Memory B cell (primary cell): ENCODE results near the gene CDH4.

ENCODE experiments used
- ATAC-seq: fragments of 150-1000 bp; cut with Tn5 transposase; 2 replicates; pipeline ENCODE4 v1.10.0; 2021; ENCODE audit warnings: low read depth, mild to moderate bottlenecking, moderate library complexity
- DNase-seq, 2 donors: peaks; one replicate each; pipeline ENCODE4 v3.0.0; 2022; ENCODE audit warnings: low spot score in 2 of 2
- H3K27ac Mint-ChIP-seq: one replicate; pipeline ENCODE4 v1.8.0; 2022; ENCODE audit warnings: mild to moderate bottlenecking, moderate library complexity, mixed read lengths
- H3K27me3 Mint-ChIP-seq: one replicate; pipeline ENCODE4 v1.8.0; 2022; ENCODE audit warnings: mixed read lengths
- H3K36me3 Mint-ChIP-seq: one replicate; pipeline ENCODE4 v1.8.0; 2022; ENCODE audit warnings: mild to moderate bottlenecking, mixed read lengths
- H3K4me1 Mint-ChIP-seq: one replicate; pipeline ENCODE4 v1.8.0; 2022; ENCODE audit warnings: mixed read lengths
- H3K4me3 Mint-ChIP-seq: one replicate; pipeline ENCODE4 v1.8.0; 2022; ENCODE audit warnings: mild to moderate bottlenecking, moderate library complexity, mixed read lengths
- H3K9me3 Mint-ChIP-seq: one replicate; pipeline ENCODE4 v1.8.0; 2022; ENCODE audit warnings: mixed read lengths

The CDH4 gene

GRCh38 chr20:61788343-61788742 is 536.3 kb downstream of the CDH4 start:
- DNase-seq (no peak), ATAC-seq (no peak)
- Mint-ChIP-seq H3K27ac (no peak overlapping the region), H3K4me1 (no peaks in the 10 kb centered on the region), H3K9me3 (peaks cover 19% of the 10 kb centered on the region), H3K4me3 (no peak overlapping the region), H3K36me3 (peaks cover 5% of the 10 kb centered on the region), H3K27me3 (peaks cover 11% of the 10 kb centered on the region)

GRCh38 chr20:61789329-61789728 is 537.3 kb downstream of the CDH4 start:
- Mint-ChIP-seq H3K9me3 (peaks cover 18% of the 10 kb centered on the region), H3K4me1 (no peaks in the 10 kb centered on the region), H3K4me3 (no peak overlapping the region), H3K27ac (no peak overlapping the region), H3K27me3 (peaks cover 11% of the 10 kb centered on the region), H3K36me3 (peaks cover 5% of the 10 kb centered on the region)
- DNase-seq (no peak), ATAC-seq (no peak)

- Mint-ChIP-seq H3K27ac (no peak overlapping the region), H3K27me3 (peaks cover 10% of the 10 kb centered on the region), H3K9me3 (peaks cover 19% of the 10 kb centered on the region), H3K4me1 (no peaks in the 10 kb centered on the region), H3K36me3 (peaks cover 5% of the 10 kb centered on the region), H3K4me3 (no peak overlapping the region)
- no peak for ATAC-seq
- DNase-seq: no peak
Measured at GRCh38 chr20:61790116-61790827, 538.2 kb downstream of the CDH4 start.

- Mint-ChIP-seq H3K9me3 (peaks cover 18% of the 10 kb centered on the region), H3K27me3 (peaks cover 10% of the 10 kb centered on the region), H3K4me1 (no peaks in the 10 kb centered on the region), H3K36me3 (peaks cover 5% of the 10 kb centered on the region), H3K27ac (no peak overlapping the region), H3K4me3 (no peak overlapping the region)
- DNase-seq: no peak
- no peak for ATAC-seq
Measured at GRCh38 chr20:61791995-61792394, 539.9 kb downstream of the CDH4 start.

GRCh38 chr20:61795669-61796630 is 543.9 kb downstream of the CDH4 start:
- H3K9me3 Mint-ChIP-seq: peaks cover 2% of the 10 kb centered on the region
- no peaks in the 10 kb centered on the region for H3K36me3 Mint-ChIP-seq
- no peak overlapping the region for H3K4me3 Mint-ChIP-seq
- DNase-seq (no peak), ATAC-seq (no peak)
- no peaks in the 10 kb centered on the region for H3K4me1 Mint-ChIP-seq
- no peak overlapping the region for H3K27ac Mint-ChIP-seq
- peaks cover 7% of the 10 kb centered on the region for H3K27me3 Mint-ChIP-seq

- no peak for DNase-seq
- H3K4me1 Mint-ChIP-seq: no peaks in the 10 kb centered on the region
- H3K27ac Mint-ChIP-seq: no peak overlapping the region
- peaks cover 4% of the 10 kb centered on the region for H3K27me3 Mint-ChIP-seq
- no peaks in the 10 kb centered on the region for H3K36me3 Mint-ChIP-seq
- H3K4me3 Mint-ChIP-seq: no peak overlapping the region
- ATAC-seq: no peak
- H3K9me3 Mint-ChIP-seq: peaks cover 2% of the 10 kb centered on the region
Measured at GRCh38 chr20:61796738-61797137, 544.7 kb downstream of the CDH4 start.

GRCh38 chr20:61797200-61797599 is 545.1 kb downstream of the CDH4 start:
- H3K27me3 Mint-ChIP-seq: peaks cover 4% of the 10 kb centered on the region
- H3K27ac Mint-ChIP-seq: no peak overlapping the region
- H3K4me3 Mint-ChIP-seq: no peak overlapping the region
- peaks cover 2% of the 10 kb centered on the region for H3K9me3 Mint-ChIP-seq
- no peaks in the 10 kb centered on the region for H3K36me3 Mint-ChIP-seq
- no peak for DNase-seq
- ATAC-seq: no peak
- no peaks in the 10 kb centered on the region for H3K4me1 Mint-ChIP-seq

- DNase-seq (no peak), ATAC-seq (no peak)
- Mint-ChIP-seq H3K4me3 (no peak overlapping the region), H3K27me3 (peaks cover 4% of the 10 kb centered on the region), H3K36me3 (no peaks in the 10 kb centered on the region), H3K9me3 (peaks cover 2% of the 10 kb centered on the region), H3K27ac (no peak overlapping the region), H3K4me1 (no peaks in the 10 kb centered on the region)
Measured at GRCh38 chr20:61797971-61798411, 545.9 kb downstream of the CDH4 start.

- Mint-ChIP-seq H3K4me3 (no peak overlapping the region), H3K9me3 (peaks cover 2% of the 10 kb centered on the region), H3K4me1 (no peaks in the 10 kb centered on the region), H3K27me3 (peaks cover 4% of the 10 kb centered on the region), H3K36me3 (no peaks in the 10 kb centered on the region), H3K27ac (no peak overlapping the region)
- no peak for DNase-seq
- ATAC-seq: no peak
Measured at GRCh38 chr20:61798632-61799031, 546.6 kb downstream of the CDH4 start.

- no peak overlapping the region for H3K27ac Mint-ChIP-seq
Measured at GRCh38 chr20:61799394-61799923, 547.4 kb downstream of the CDH4 start.

GRCh38 chr20:61799928-61800327 is 547.9 kb downstream of the CDH4 start:
- ATAC-seq: no peak

More at GRCh38 chr20:61799394-61799923, 547.4 kb downstream of the CDH4 start:
- DNase-seq: no peak
- Mint-ChIP-seq H3K36me3 (no peaks in the 10 kb centered on the region), H3K4me1 (no peaks in the 10 kb centered on the region), H3K4me3 (no peak overlapping the region), H3K27me3 (peaks cover 4% of the 10 kb centered on the region), H3K9me3 (peaks cover 2% of the 10 kb centered on the region)
- ATAC-seq: no peak

GRCh38 chr20:61800359-61801064 is 548.5 kb downstream of the CDH4 start:
- Mint-ChIP-seq H3K9me3 (no peaks in the 10 kb centered on the region), H3K36me3 (no peaks in the 10 kb centered on the region), H3K27ac (no peak overlapping the region), H3K4me3 (no peak overlapping the region), H3K27me3 (peaks cover 4% of the 10 kb centered on the region), H3K4me1 (no peaks in the 10 kb centered on the region)
- ATAC-seq (no peak), DNase-seq (no peak)

More at GRCh38 chr20:61799928-61800327, 547.9 kb downstream of the CDH4 start:
- peaks cover 5% of the 10 kb centered on the region for H3K27me3 Mint-ChIP-seq
- no peak overlapping the region for H3K27ac Mint-ChIP-seq
- no peaks in the 10 kb centered on the region for H3K36me3 Mint-ChIP-seq
- no peak overlapping the region for H3K4me3 Mint-ChIP-seq
- H3K4me1 Mint-ChIP-seq: no peaks in the 10 kb centered on the region
- peaks cover under 1% of the 10 kb centered on the region for H3K9me3 Mint-ChIP-seq
- no peak for DNase-seq

GRCh38 chr20:61801065-61801360 is 549.0 kb downstream of the CDH4 start:
- DNase-seq (no peak), ATAC-seq (no peak)
- H3K27ac Mint-ChIP-seq: no peak overlapping the region
- H3K36me3 Mint-ChIP-seq: no peaks in the 10 kb centered on the region
- peaks cover 4% of the 10 kb centered on the region for H3K27me3 Mint-ChIP-seq
- H3K4me1 Mint-ChIP-seq: no peaks in the 10 kb centered on the region
- H3K4me3 Mint-ChIP-seq: no peak overlapping the region
- H3K9me3 Mint-ChIP-seq: no peaks in the 10 kb centered on the region

GRCh38 chr20:61801428-61801827 is 549.4 kb downstream of the CDH4 start:
- H3K4me1 Mint-ChIP-seq: no peaks in the 10 kb centered on the region

More at GRCh38 chr20:61801428-61801827, 549.4 kb downstream of the CDH4 start:
- DNase-seq (no peak), ATAC-seq (no peak)
- Mint-ChIP-seq H3K27ac (no peak overlapping the region), H3K36me3 (no peaks in the 10 kb centered on the region), H3K9me3 (no peaks in the 10 kb centered on the region), H3K4me3 (no peak overlapping the region), H3K27me3 (peaks cover 4% of the 10 kb centered on the region)
